Measurements from ENCODE around the gene CD36.

The CD36 gene

DNA sequence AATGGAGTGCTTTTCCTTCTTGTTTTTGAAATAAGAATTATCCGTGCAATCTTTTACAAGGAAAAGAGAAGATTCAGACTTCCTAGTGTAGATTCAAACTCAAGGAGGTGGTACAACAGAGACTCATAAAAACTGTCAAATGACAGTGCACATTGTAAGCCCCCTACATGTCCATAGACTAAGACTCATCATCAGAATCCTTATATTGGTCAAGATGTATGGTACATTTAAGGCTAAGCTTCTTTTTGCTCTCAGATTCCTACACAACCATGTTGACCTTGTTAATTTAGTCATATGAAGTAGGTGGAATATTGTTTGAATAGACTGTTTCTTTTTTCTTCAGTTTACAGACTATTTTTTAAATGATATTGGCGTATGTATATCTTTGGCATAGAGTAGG lies 11.6 kb downstream of the CD36 start:
- Histone ChIP-seq H3K36me3 (no peaks in the 10 kb centered on the region), H3K27me3 (no peaks in the 10 kb centered on the region), H3K4me3 (ENCODE audit: low read depth in 1 of 2, low read length in 1 of 2) (no peak overlapping the region), H3K27ac (no peak overlapping the region), H3K9me3 (no peaks in the 10 kb centered on the region), H3K4me1 (ENCODE audit: control insufficient read depth in 1 of 2, insufficient read depth in 1 of 2, low read depth in 1 of 2, low read length in 1 of 2) (no peaks in the 10 kb centered on the region)
- TF ChIP-seq, protein P1, sequence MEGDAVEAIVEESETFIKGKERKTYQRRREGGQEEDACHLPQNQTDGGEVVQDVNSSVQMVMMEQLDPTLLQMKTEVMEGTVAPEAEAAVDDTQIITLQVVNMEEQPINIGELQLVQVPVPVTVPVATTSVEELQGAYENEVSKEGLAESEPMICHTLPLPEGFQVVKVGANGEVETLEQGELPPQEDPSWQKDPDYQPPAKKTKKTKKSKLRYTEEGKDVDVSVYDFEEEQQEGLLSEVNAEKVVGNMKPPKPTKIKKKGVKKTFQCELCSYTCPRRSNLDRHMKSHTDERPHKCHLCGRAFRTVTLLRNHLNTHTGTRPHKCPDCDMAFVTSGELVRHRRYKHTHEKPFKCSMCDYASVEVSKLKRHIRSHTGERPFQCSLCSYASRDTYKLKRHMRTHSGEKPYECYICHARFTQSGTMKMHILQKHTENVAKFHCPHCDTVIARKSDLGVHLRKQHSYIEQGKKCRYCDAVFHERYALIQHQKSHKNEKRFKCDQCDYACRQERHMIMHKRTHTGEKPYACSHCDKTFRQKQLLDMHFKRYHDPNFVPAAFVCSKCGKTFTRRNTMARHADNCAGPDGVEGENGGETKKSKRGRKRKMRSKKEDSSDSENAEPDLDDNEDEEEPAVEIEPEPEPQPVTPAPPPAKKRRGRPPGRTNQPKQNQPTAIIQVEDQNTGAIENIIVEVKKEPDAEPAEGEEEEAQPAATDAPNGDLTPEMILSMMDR (IDR thresholded peaks at IDR 0.05) = no peak

DNA sequence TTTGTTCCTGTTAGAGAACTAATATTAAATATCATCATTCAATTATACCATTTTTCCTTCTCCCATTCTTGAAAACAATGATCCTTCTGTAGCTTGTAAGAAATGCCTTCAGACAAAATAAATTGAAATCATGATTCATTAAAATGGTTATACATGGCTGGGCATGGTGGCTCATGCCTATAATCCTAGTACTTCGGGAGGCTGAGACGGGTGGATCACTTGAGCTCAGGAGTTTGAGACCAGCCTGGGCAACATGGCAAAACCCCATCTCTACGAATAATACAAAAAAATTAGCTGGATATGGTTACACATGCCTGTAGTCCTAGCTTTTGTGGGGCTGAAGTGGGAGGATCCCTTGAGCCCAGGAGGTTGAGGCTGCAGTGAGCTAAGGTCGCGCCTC lies 13.0 kb downstream of the CD36 start:
- TF ChIP-seq, protein P1 (IDR thresholded peaks at IDR 0.05) = no peak
- H3K36me3 ChIP-seq = no peaks in the 10 kb centered on the region
- no peaks in the 10 kb centered on the region for H3K9me3 ChIP-seq
- no peak overlapping the region for H3K27ac ChIP-seq
- H3K27me3 ChIP-seq = no peaks in the 10 kb centered on the region
- no peaks in the 10 kb centered on the region for H3K4me1 ChIP-seq (ENCODE audit: control insufficient read depth in 1 of 2, insufficient read depth in 1 of 2, low read depth in 1 of 2, low read length in 1 of 2)
- H3K4me3 ChIP-seq (ENCODE audit: low read depth in 1 of 2, low read length in 1 of 2) = no peak overlapping the region

DNA sequence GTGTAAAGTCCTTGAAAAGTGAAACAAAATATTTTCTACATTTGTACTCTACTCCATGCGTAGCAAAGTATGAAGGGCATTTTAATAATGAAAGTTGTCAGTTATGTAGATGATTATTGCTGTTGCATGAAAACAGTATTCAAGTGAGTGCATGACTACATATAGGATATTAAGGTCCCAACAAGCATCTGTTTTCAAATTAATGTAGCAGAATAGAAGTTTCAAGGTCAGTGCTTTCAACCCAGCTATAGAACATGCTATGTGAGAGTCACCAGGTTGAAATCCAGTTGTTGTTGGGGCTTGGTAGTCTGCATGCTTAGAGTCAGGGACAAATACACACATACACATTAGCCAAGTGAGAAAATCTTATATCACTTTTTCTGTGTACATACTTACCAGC lies 14.8 kb downstream of the CD36 start:
- H3K4me3 ChIP-seq (ENCODE audit: low read depth in 1 of 2, low read length in 1 of 2) = no peak overlapping the region
- no peaks in the 10 kb centered on the region for H3K27me3 ChIP-seq
- no peak overlapping the region for H3K27ac ChIP-seq
- no peaks in the 10 kb centered on the region for H3K4me1 ChIP-seq (ENCODE audit: control insufficient read depth in 1 of 2, insufficient read depth in 1 of 2, low read depth in 1 of 2, low read length in 1 of 2)
- TF ChIP-seq, protein P1 (IDR thresholded peaks at IDR 0.05) = no peak
- no peaks in the 10 kb centered on the region for H3K36me3 ChIP-seq
- H3K9me3 ChIP-seq = no peaks in the 10 kb centered on the region

DNA sequence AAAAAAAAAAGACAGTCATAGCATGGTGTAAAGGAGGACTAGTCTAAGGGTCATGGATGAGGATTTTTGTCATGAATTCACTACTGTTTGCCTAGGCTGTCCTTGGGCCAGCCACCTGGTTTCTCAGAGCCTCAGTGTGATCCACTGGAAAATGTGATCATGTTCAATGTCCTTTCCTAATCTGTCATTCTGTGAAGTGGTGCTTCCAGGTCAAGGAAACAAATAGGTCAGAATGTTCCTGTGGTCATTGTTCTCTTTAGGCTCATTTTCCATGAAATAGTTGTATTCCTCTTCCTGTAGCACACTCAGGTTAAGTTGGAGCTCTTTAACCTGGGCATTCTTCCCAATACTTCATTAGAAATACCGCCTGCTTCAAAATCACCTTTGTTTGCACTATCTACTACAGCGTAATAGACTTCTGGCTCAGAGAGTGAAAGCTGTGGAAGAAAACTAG lies 16.5 kb downstream of the CD36 start:
- Histone ChIP-seq H3K4me3 (ENCODE audit: low read depth in 1 of 2, low read length in 1 of 2) (no peak overlapping the region), H3K27ac (no peak overlapping the region), H3K4me1 (ENCODE audit: control insufficient read depth in 1 of 2, insufficient read depth in 1 of 2, low read depth in 1 of 2, low read length in 1 of 2) (no peaks in the 10 kb centered on the region), H3K9me3 (no peaks in the 10 kb centered on the region), H3K36me3 (no peaks in the 10 kb centered on the region), H3K27me3 (no peaks in the 10 kb centered on the region)
- TF ChIP-seq, protein P1 (IDR thresholded peaks at IDR 0.05) = no peak

DNA sequence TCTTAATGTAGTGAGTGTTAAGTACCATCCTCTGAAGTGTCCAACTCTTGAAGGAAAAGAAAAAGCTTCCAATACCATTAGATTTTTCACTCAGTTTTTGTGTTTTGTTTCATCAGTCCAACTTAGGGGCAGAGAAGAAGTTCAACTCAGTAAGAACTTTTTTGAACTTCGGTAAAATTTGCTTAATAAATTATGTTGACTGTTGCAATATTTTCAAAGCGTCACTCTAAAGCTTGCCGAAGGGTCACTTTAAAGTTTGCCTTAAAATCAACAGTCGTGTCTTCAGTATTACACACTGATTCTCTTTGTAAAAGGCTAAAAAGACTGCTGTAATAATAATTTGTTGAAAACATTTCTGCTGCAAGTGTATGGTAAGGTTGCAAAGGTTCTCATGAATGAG lies 17.6 kb downstream of the CD36 start:
- H3K4me3 ChIP-seq (ENCODE audit: low read depth in 1 of 2, low read length in 1 of 2) = no peak overlapping the region
- H3K27me3 ChIP-seq = no peaks in the 10 kb centered on the region
- H3K27ac ChIP-seq = no peak overlapping the region
- no peaks in the 10 kb centered on the region for H3K36me3 ChIP-seq
- H3K4me1 ChIP-seq (ENCODE audit: control insufficient read depth in 1 of 2, insufficient read depth in 1 of 2, low read depth in 1 of 2, low read length in 1 of 2) = no peaks in the 10 kb centered on the region
- H3K9me3 ChIP-seq = no peaks in the 10 kb centered on the region
- TF ChIP-seq, protein P1 (IDR thresholded peaks at IDR 0.05) = no peak
